ENCODE measurements around the gene ICA1. TPM values are rescaled to one million over a fixed set of nuclear protein-coding genes. Genes with fewer than 3 reads are reported as not detected.

Gene ICA1
- total RNA-seq, 1 donor from 2014 or later: 25.5 TPM

- H3K36me3 ChIP-seq: no peaks in the 10 kb centered on the region
- H3K27ac ChIP-seq: no peak overlapping the region
- H3K27me3 ChIP-seq: no peaks in the 10 kb centered on the region
- no peak for DNase-seq (ENCODE audit: extremely low spot score in 2 of 2)
- intact Hi-C loops (cut with DNase I): no loop called here
- no peak overlapping the region for H3K4me3 ChIP-seq
- no peak for TF ChIP-seq POLR2A (IDR thresholded peaks at IDR 0.05)
- no peak for TF ChIP-seq POLR2AphosphoS5 (IDR thresholded peaks at IDR 0.05; ENCODE audit: insufficient read depth in 1 of 2, low read depth in 1 of 2)
- no peak for TF ChIP-seq CTCF (IDR thresholded peaks at IDR 0.05)
- no peaks in the 10 kb centered on the region for H3K9me3 ChIP-seq
- H3K4me1 ChIP-seq: no peaks in the 10 kb centered on the region
Measured at GRCh38 chr7:8290645-8291308, 28.8 kb upstream of the ICA1 start.

GRCh38 chr7:8286118-8286517 lies 24.2 kb upstream of the ICA1 start:
- Histone ChIP-seq H3K4me1 (no peaks in the 10 kb centered on the region), H3K4me3 (no peak overlapping the region), H3K36me3 (no peaks in the 10 kb centered on the region), H3K9me3 (no peaks in the 10 kb centered on the region), H3K27ac (no peak overlapping the region), H3K27me3 (no peaks in the 10 kb centered on the region)
- TF ChIP-seq CTCF (IDR thresholded peaks at IDR 0.05): no peak
- no peak for TF ChIP-seq POLR2AphosphoS5 (IDR thresholded peaks at IDR 0.05; ENCODE audit: insufficient read depth in 1 of 2, low read depth in 1 of 2)
- no peak for TF ChIP-seq POLR2A (IDR thresholded peaks at IDR 0.05)
- DNase-seq (ENCODE audit: extremely low spot score in 2 of 2): no peak
- intact Hi-C loops (cut with DNase I): no loop called here

GRCh38 chr7:8285155-8285554 lies 23.2 kb upstream of the ICA1 start:
- DNase-seq (ENCODE audit: extremely low spot score in 2 of 2): no peak
- Histone ChIP-seq H3K4me1 (no peaks in the 10 kb centered on the region), H3K27me3 (no peaks in the 10 kb centered on the region), H3K36me3 (no peaks in the 10 kb centered on the region), H3K4me3 (no peak overlapping the region), H3K9me3 (no peaks in the 10 kb centered on the region), H3K27ac (no peak overlapping the region)
- TF ChIP-seq CTCF (IDR thresholded peaks at IDR 0.05): no peak
- no peak for TF ChIP-seq POLR2AphosphoS5 (IDR thresholded peaks at IDR 0.05; ENCODE audit: insufficient read depth in 1 of 2, low read depth in 1 of 2)
- no peak for TF ChIP-seq POLR2A (IDR thresholded peaks at IDR 0.05)
- intact Hi-C loops (cut with DNase I): no loop called here

GRCh38 chr7:8284606-8285005 lies 22.6 kb upstream of the ICA1 start:
- Histone ChIP-seq H3K27me3 (no peaks in the 10 kb centered on the region), H3K4me3 (no peak overlapping the region), H3K9me3 (no peaks in the 10 kb centered on the region), H3K36me3 (no peaks in the 10 kb centered on the region), H3K27ac (no peak overlapping the region), H3K4me1 (no peaks in the 10 kb centered on the region)
- intact Hi-C loops (cut with DNase I): no loop called here
- DNase-seq (ENCODE audit: extremely low spot score in 2 of 2): no peak
- no peak for TF ChIP-seq POLR2A (IDR thresholded peaks at IDR 0.05)

GRCh38 chr7:8283968-8284367 lies 22.0 kb upstream of the ICA1 start:
- H3K9me3 ChIP-seq: no peaks in the 10 kb centered on the region
- intact Hi-C loops (cut with DNase I): no loop called here
- no peaks in the 10 kb centered on the region for H3K36me3 ChIP-seq
- TF ChIP-seq CTCF (IDR thresholded peaks at IDR 0.05): no peak
- no peak for TF ChIP-seq POLR2AphosphoS5 (IDR thresholded peaks at IDR 0.05; ENCODE audit: insufficient read depth in 1 of 2, low read depth in 1 of 2)
- TF ChIP-seq POLR2A (IDR thresholded peaks at IDR 0.05): no peak
- no peak overlapping the region for H3K4me3 ChIP-seq
- no peaks in the 10 kb centered on the region for H3K27me3 ChIP-seq
- H3K4me1 ChIP-seq: no peaks in the 10 kb centered on the region
- DNase-seq (ENCODE audit: extremely low spot score in 2 of 2): no peak
- no peak overlapping the region for H3K27ac ChIP-seq
